ENCODE results near the gene MLN. TPM values are rescaled to one million over a fixed set of nuclear protein-coding genes. Genes with fewer than 3 reads are reported as not detected.

Gene MLN
- total and polyA plus RNA-seq, 2 donors (not counting 3 experiments of a cell fraction or from before 2014, with no cell fraction given): not detected

GRCh38 chr6:33808641-33809180 is 4.9 kb upstream of the MLN start:
- no peak overlapping the region for H3K4me3 ChIP-seq (replicated peaks in 1 of 3; ENCODE audit: insufficient read depth in 1 of 3, low read depth in 1 of 3, low read length in 3 of 3)
- no peaks in the 10 kb centered on the region for H3K36me3 ChIP-seq (ENCODE audit: control insufficient read depth in 2 of 2, extremely low read depth in 1 of 2, insufficient read depth in 2 of 2, low read length in 2 of 2)
- TF ChIP-seq JUN (IDR thresholded peaks at IDR 0.05; ENCODE audit: borderline replicate concordance, insufficient read depth, insufficient read length, low read depth) (no peak), MYC (IDR thresholded peaks at IDR 0.05; ENCODE audit: low read depth, low read length) (no peak), POLR2A (IDR thresholded peaks at IDR 0.05; ENCODE audit: low read depth, low read length) (no peak), MAX (IDR thresholded peaks at IDR 0.05; ENCODE audit: insufficient read depth, insufficient read length) (no peak), CTCF (IDR thresholded peaks at IDR 0.05; ENCODE audit: extremely low read depth in 1 of 2, insufficient read depth in 1 of 2, low read depth in 1 of 2, low read length in 2 of 2) (no peak), GATA2 (IDR thresholded peaks at IDR 0.05; ENCODE audit: insufficient read depth, insufficient read length, low read depth, low read length) (no peak), EZH2 (IDR thresholded peaks at IDR 0.05; ENCODE audit: borderline replicate concordance, low read depth, low read length, severe bottlenecking) (no peak), FOS (IDR thresholded peaks at IDR 0.05; ENCODE audit: borderline replicate concordance, insufficient read depth, low read length) (no peak), POLR2AphosphoS5 (IDR thresholded peaks at IDR 0.05; ENCODE audit: insufficient read depth, low read depth, low read length) (no peak)
- FAIRE-seq (no peak), DNase-seq (ENCODE audit: low read depth, low spot score) (no peak)
- no peaks in the 10 kb centered on the region for H3K9me1 ChIP-seq (replicated peaks; ENCODE audit: control insufficient read depth, extremely low read depth, insufficient read depth, low read length)
- H3K27ac ChIP-seq (ENCODE audit: insufficient read depth, low read depth, low read length): no peak overlapping the region
- ChIA-PET POLR2A (no interaction called here), CTCF (no interaction called here)
- BruUV-seq (replicated peaks): no TSS peak
- no peaks in the 10 kb centered on the region for H3K9me3 ChIP-seq (replicated peaks; ENCODE audit: control insufficient read depth, insufficient read depth, low read length)
- no peaks in the 10 kb centered on the region for H3K79me2 ChIP-seq (ENCODE audit: control insufficient read depth, insufficient read depth, low read length)
- dilution Hi-C loops (cut with MboI; ENCODE audit: extremely low pct_ligation_motif_present, low sequenced_read_pairs) (no loop called here), intact Hi-C loops (cut with micrococcal nuclease) (no loop called here)
- no peaks in the 10 kb centered on the region for H4K20me1 ChIP-seq (replicated peaks; ENCODE audit: control insufficient read depth, extremely low read depth, insufficient read depth, low read length)
- H3K4me2 ChIP-seq (ENCODE audit: insufficient read depth, low read length): no peak overlapping the region
- H3K27me3 ChIP-seq (ENCODE audit: control insufficient read depth in 2 of 2, insufficient read depth in 2 of 2, low read length in 2 of 2): peaks cover 6 to 20% of the 10 kb centered on the region in 2 experiments
- H2AFZ ChIP-seq (ENCODE audit: low read depth, low read length): no peak overlapping the region
- no peak overlapping the region for H3K9ac ChIP-seq (replicated peaks; ENCODE audit: extremely low read depth, insufficient read depth, low read length)
- no peaks in the 10 kb centered on the region for H3K4me1 ChIP-seq (ENCODE audit: control insufficient read depth, extremely low read depth, insufficient read depth, low read length)
